CD4-positive, alpha-beta T cell (primary cell): ENCODE results near the gene SETD5. TPM values are rescaled to one million over a fixed set of nuclear protein-coding genes. Genes with fewer than 3 reads are reported as not detected.

Experiments used
- ATAC-seq: fragments of 200-7000 bp; cut with Tn5 transposase; one replicate; pipeline ENCODE4 v1.10.0; 2022; ENCODE audit warnings: mild to moderate bottlenecking; ENCODE audit not compliant: poor library complexity
- CTCF ChIA-PET: fragments of 350-600 bp; sonication (Branson Sonifier 250); formaldehyde crosslinking; loops from one replicate; lab custom pipeline; 2021; ENCODE audit warnings: antibody characterized with exemption, inconsistent platforms; lab: Charles Lee
- POLR2A ChIA-PET: fragments of 350-600 bp; sonication (Branson Sonifier 250); formaldehyde crosslinking; loops from one replicate; lab custom pipeline; 2021; ENCODE audit warnings: antibody characterized with exemption, inconsistent platforms; lab: Charles Lee
- DNase-seq, 14 experiments: peaks; one replicate each; pipeline ENCODE4 v3.0.0-alpha.2; 2013 to 2020; ENCODE audit warnings: mixed read lengths in 2 of 14
- H3K27ac ChIP-seq, 2 donors: one replicate each; pipeline versions ENCODE4 v1.5.1 to v1.7.0; 2013; ENCODE audit warnings: low read length in 2 of 2, low read depth in 1 of 2, mild to moderate bottlenecking in 1 of 2
- H3K27me3 ChIP-seq, 2 experiments: 1 replicate in 1 of 2; 2 replicates in 1 of 2; pipeline versions ENCODE4 v1.6.1 to v1.7.0; 2013; ENCODE audit warnings: low read length in 2 of 2, control low read depth in 1 of 2, mild to moderate bottlenecking in 1 of 2, moderate library complexity in 1 of 2; ENCODE audit not compliant: insufficient read depth in 2 of 2, control insufficient read depth in 1 of 2
- H3K36me3 ChIP-seq: one replicate; pipeline ENCODE4 v1.6.1; 2013; ENCODE audit warnings: low read length, control low read depth; ENCODE audit not compliant: insufficient read depth
- H3K4me1 ChIP-seq: one replicate; pipeline ENCODE4 v1.6.1; 2013; ENCODE audit warnings: low read length, control low read depth; ENCODE audit not compliant: insufficient read depth
- H3K4me3 ChIP-seq: one replicate; pipeline ENCODE4 v1.5.1; 2013; ENCODE audit warnings: mild to moderate bottlenecking, low read length, moderate library complexity
- H3K9me3 ChIP-seq, 2 experiments: 1 replicate in 1 of 2; 2 replicates in 1 of 2; pipeline versions ENCODE4 v1.6.1 to v1.7.0; 2013; ENCODE audit warnings: low read length in 2 of 2, mild to moderate bottlenecking in 2 of 2, control low read depth in 1 of 2, moderate library complexity in 1 of 2; ENCODE audit not compliant: control insufficient read depth in 1 of 2, insufficient read depth in 1 of 2
- H3K27ac Mint-ChIP-seq: one replicate; pipeline ENCODE4 v1.8.0; 2020; ENCODE audit warnings: mixed read lengths
- H3K27me3 Mint-ChIP-seq: one replicate; pipeline ENCODE4 v1.8.0; 2021; ENCODE audit warnings: mixed read lengths
- H3K36me3 Mint-ChIP-seq: one replicate; pipeline ENCODE4 v1.8.0; 2021; ENCODE audit warnings: low read depth, mixed read lengths
- H3K4me1 Mint-ChIP-seq: one replicate; pipeline ENCODE4 v1.8.0; 2021; ENCODE audit warnings: low read depth, mixed read lengths
- H3K4me3 Mint-ChIP-seq: one replicate; pipeline ENCODE4 v1.8.0; 2020; ENCODE audit warnings: mild to moderate bottlenecking, mixed read lengths
- H3K9me3 Mint-ChIP-seq: one replicate; pipeline ENCODE4 v1.8.0; 2020; ENCODE audit warnings: mixed read lengths
- intact Hi-C, 2 experiments: fragments of 100-400 bp; cut with DNase I in 1 of 2; cut with micrococcal nuclease in 1 of 2; formaldehyde crosslinking; loops; one replicate each; pipeline versions ENCODE4 v1.15.1 to v1.9.0; 2023 to 2025; cut with DNase I, micrococcal nuclease
- total RNA-seq, 174 experiments: library from RNA in 2 of 174; stranded (reverse) in 2 of 174; gene quantifications; one replicate each; pipeline ENCODE4 v1.2.3 and lab custom pipeline; 2021 to 2026
- TF ChIP-seq, protein P1 (sequence below): fragments of 200-600 bp; IDR thresholded peaks from one replicate; pipeline ENCODE4 v1.8.0; 2022; ENCODE audit warnings: antibody characterized with exemption, mild to moderate bottlenecking

SETD5 gene
- total RNA-seq, 2 experiments from 2014 or later = 58.5 to 67.6 TPM

DNA sequence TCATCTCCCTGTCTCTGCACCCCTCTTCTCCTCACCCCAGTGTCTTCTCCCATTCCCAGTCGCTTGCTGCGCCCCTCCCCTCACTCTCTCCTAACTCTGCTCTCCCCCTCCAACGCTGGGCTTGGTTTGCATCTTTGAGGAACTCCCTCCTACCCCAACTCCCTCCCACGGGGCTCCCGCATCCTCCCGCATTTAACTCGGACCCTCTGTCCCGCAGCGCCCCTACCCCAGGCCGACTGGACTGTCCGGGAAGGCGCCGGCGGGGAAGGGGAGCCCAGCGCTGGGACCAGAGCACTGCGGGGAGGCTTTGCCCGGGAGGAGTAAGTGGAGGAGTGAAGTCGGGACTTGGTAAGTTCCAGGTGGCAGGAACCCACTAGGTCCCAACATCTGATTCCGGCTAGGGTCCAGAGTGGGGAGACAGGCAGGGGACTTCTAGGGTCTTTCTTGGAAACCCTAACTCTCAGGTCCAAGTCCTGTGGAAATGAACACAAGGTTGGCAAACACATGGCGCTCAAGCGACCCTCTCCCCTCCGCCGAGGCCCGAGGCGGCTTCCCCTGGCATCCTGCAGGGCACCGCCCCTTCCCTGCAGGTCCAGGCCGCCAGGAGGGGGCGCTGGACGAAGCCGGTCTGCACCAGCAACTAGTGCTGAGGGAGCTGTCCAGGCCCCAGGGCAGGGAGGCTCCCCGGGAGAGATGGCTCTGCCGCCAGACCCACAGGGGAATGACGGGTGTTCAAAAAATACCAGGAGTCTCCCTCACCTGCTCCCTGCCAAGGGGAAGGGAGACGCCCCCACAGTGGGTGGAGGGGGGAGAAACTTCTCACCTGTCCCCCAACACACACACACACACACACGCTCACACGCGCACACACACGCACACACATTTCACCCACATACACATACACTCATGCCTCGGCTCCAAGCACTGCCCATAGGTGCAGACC lies 103.0 kb downstream of the SETD5 start:
- TF ChIP-seq, protein P1, sequence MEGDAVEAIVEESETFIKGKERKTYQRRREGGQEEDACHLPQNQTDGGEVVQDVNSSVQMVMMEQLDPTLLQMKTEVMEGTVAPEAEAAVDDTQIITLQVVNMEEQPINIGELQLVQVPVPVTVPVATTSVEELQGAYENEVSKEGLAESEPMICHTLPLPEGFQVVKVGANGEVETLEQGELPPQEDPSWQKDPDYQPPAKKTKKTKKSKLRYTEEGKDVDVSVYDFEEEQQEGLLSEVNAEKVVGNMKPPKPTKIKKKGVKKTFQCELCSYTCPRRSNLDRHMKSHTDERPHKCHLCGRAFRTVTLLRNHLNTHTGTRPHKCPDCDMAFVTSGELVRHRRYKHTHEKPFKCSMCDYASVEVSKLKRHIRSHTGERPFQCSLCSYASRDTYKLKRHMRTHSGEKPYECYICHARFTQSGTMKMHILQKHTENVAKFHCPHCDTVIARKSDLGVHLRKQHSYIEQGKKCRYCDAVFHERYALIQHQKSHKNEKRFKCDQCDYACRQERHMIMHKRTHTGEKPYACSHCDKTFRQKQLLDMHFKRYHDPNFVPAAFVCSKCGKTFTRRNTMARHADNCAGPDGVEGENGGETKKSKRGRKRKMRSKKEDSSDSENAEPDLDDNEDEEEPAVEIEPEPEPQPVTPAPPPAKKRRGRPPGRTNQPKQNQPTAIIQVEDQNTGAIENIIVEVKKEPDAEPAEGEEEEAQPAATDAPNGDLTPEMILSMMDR = peak; percentile 47
- Histone ChIP-seq H3K4me3 (no peak overlapping the region), H3K9me3 (peaks cover 0 to 19% of the 10 kb centered on the region in 2 experiments), H3K27ac (no peak overlapping the region), H3K4me1 (peaks cover 11% of the 10 kb centered on the region), H3K27me3 (peaks cover 32 to 37% of the 10 kb centered on the region in 2 experiments), H3K36me3 (no peaks in the 10 kb centered on the region)
- Mint-ChIP-seq H3K4me1 (no peaks in the 10 kb centered on the region), H3K9me3 (no peaks in the 10 kb centered on the region), H3K27ac (no peak overlapping the region), H3K36me3 (no peaks in the 10 kb centered on the region), H3K27me3 (peaks cover 35% of the 10 kb centered on the region), H3K4me3 (no peak overlapping the region)
- ATAC-seq = peak; percentile 74
- ChIA-PET CTCF (interaction anchor here (0.9 kb wide), 1 partner anchor 8 kb away, joined by 3 read pairs; no protein-coding TSS in a partner anchor), POLR2A (no interaction called here)
- intact Hi-C loops = loop anchor here (2.0 to 5.0 kb wide), 4 partner anchors 148 to 447 kb away; no protein-coding TSS in a partner anchor
- peak; percentile 33 to 72 (median 52) for DNase-seq

DNA sequence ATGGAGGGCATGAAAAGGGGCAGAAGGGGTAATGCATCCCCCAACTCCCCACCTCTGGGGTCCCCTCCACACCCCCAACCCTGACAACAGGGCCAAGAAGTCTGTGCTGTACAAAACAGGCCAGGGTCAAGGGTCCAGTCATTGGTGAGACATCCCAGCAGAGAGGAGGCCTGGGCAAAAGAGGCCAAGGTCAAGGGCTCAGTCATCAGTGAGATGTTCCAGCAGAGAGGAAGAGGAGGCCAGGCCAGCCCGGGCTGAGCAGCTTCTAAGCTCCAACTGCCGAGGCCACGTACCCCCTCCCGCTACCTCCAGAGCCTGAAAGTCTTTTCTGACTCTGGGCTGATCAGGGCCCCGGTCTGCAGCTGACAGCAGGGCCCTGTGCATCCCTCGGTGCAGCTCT lies 103.8 kb downstream of the SETD5 start:
- Histone ChIP-seq H3K4me3 (no peak overlapping the region), H3K9me3 (peaks cover 0 to 19% of the 10 kb centered on the region in 2 experiments), H3K36me3 (no peaks in the 10 kb centered on the region), H3K4me1 (peaks cover 11% of the 10 kb centered on the region), H3K27ac (no peak overlapping the region), H3K27me3 (peaks cover 32 to 37% of the 10 kb centered on the region in 2 experiments)
- intact Hi-C loops = loop anchor here (2.0 to 5.0 kb wide), 4 partner anchors 149 to 446 kb away; no protein-coding TSS in a partner anchor
- H3K27me3 Mint-ChIP-seq = peaks cover 40% of the 10 kb centered on the region
- TF ChIP-seq, protein P1 = no peak
- ChIA-PET CTCF (interaction anchor here (0.9 kb wide), 1 partner anchor 9 kb away, joined by 3 read pairs; no protein-coding TSS in a partner anchor), POLR2A (no interaction called here)
- no peak overlapping the region for H3K4me3 Mint-ChIP-seq
- DNase-seq (no peak), ATAC-seq (no peak)
- no peaks in the 10 kb centered on the region for H3K36me3 Mint-ChIP-seq
- H3K4me1 Mint-ChIP-seq = no peaks in the 10 kb centered on the region
- H3K9me3 Mint-ChIP-seq = no peaks in the 10 kb centered on the region
- H3K27ac Mint-ChIP-seq = no peak overlapping the region

DNA sequence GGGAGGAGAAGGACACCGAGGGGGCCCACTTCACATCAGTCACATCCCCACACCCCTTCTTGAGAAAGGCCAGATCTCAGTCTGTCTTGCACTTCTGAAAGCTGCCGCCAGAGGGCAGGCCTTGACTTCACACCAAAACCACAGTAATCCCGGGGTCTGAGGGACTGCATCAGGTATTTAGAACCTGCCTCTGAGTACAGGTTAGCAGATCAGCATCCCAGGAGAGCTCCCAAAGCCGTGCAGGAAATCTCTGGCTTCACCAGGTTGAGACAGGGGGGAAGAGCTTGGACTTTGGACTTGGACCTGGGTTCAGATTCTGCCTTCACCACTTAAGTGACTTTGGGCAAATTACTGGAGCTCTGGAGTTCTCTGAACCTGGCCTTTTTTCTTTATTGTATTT lies 105.9 kb downstream of the SETD5 start:
- Mint-ChIP-seq H3K27me3 (peaks cover 48% of the 10 kb centered on the region), H3K4me3 (no peak overlapping the region), H3K9me3 (no peaks in the 10 kb centered on the region), H3K27ac (no peak overlapping the region), H3K36me3 (no peaks in the 10 kb centered on the region), H3K4me1 (no peaks in the 10 kb centered on the region)
- no peak overlapping the region for H3K4me3 ChIP-seq
- H3K4me1 ChIP-seq = peaks cover 11% of the 10 kb centered on the region
- TF ChIP-seq, protein P1 = peak; percentile 81
- intact Hi-C loops = loop anchor here (5.0 kb wide), 3 partner anchors 151 to 444 kb away; no protein-coding TSS in a partner anchor
- ATAC-seq (peak; percentile 58), DNase-seq (peak; percentile 48 to 79 (median 62))
- H3K9me3 ChIP-seq = peaks cover 0 to 19% of the 10 kb centered on the region in 2 experiments
- H3K27me3 ChIP-seq = peaks cover 34% of the 10 kb centered on the region in 2 experiments
- CTCF ChIA-PET = interaction anchor here (1.2 to 1.5 kb wide), 3 partner anchors 9 to 1236 kb away, joined by 4 to 6 read pairs (median 4); no protein-coding TSS in a partner anchor
- no peak overlapping the region for H3K27ac ChIP-seq
- no peaks in the 10 kb centered on the region for H3K36me3 ChIP-seq
- POLR2A ChIA-PET = no interaction called here
